ENCODE results near the gene MFAP3. TPM values are rescaled to one million over a fixed set of nuclear protein-coding genes. Genes with fewer than 3 reads are reported as not detected.

MFAP3 gene
- total and polyA plus RNA-seq, 7 donors: 8.2 to 45.5 (median 23.0) TPM

- H3K4me1 ChIP-seq: peaks cover 4% of the 10 kb centered on the region
- peaks cover 2 to 55% of the 10 kb centered on the region in 2 donors for H3K36me3 ChIP-seq (ENCODE audit: insufficient read depth in 1 of 2, low read depth in 1 of 2)
- 94 to 100% (median 97%) methylated on average over 3 of the region's 3 CpGs for WGBS, 3 donors
- TF ChIP-seq CTCF (IDR thresholded peaks at IDR 0.05): no peak
- no peaks in the 10 kb centered on the region for H3K9me3 ChIP-seq
- intact Hi-C loops (cut with DNase I): no loop called here
- no peaks in the 10 kb centered on the region for H3K27me3 ChIP-seq (ENCODE audit: insufficient read depth in 3 of 3, low read length in 2 of 3)
- ATAC-seq: no peak
- H3K4me3 ChIP-seq: no peak overlapping the region
- no peak overlapping the region for H3K27ac ChIP-seq
- DNase-seq: no peak
Observed at GRCh38 chr5:153999995-154000394, 38.8 kb upstream of the MFAP3 start.

- no peak for DNase-seq
- Histone ChIP-seq H3K27ac (no peak overlapping the region), H3K4me3 (no peak overlapping the region), H3K9me3 (no peaks in the 10 kb centered on the region), H3K36me3 (ENCODE audit: insufficient read depth in 1 of 2, low read depth in 1 of 2) (peaks cover 2 to 55% of the 10 kb centered on the region in 2 donors), H3K4me1 (peaks cover 4% of the 10 kb centered on the region), H3K27me3 (ENCODE audit: insufficient read depth in 3 of 3, low read length in 2 of 3) (no peaks in the 10 kb centered on the region)
- intact Hi-C loops (cut with DNase I): no loop called here
- no peak for TF ChIP-seq CTCF (IDR thresholded peaks at IDR 0.05)
- ATAC-seq: no peak
Observed at GRCh38 chr5:154000703-154001102, 38.1 kb upstream of the MFAP3 start.

DNA sequence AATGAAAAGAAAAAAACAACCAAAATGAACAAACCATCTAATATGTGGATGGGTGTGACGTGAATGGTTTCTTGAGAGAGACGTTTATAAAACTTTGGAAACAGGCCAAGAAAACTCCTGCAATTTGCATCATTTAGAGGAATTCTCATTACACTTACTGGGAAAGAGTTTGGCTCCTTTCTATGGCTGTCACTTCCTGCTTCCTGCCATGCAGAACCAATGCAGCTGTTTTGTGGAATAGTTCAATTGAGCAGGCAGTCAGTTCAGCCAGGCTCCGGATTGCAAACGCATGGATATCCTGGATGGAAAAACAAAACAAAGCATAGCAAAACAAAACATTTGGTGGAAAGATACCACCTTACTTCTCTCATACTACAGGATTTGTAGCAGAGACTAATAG is 36.7 kb upstream of the MFAP3 start:
- Histone ChIP-seq H3K36me3 (ENCODE audit: insufficient read depth in 1 of 2, low read depth in 1 of 2) (peaks cover 2 to 54% of the 10 kb centered on the region in 2 donors), H3K4me1 (peaks cover 4% of the 10 kb centered on the region), H3K27me3 (ENCODE audit: insufficient read depth in 3 of 3, low read length in 2 of 3) (no peaks in the 10 kb centered on the region), H3K4me3 (no peak overlapping the region), H3K27ac (peak overlapping the region; percentile 70), H3K9me3 (no peaks in the 10 kb centered on the region)
- intact Hi-C loops (cut with DNase I): no loop called here
- TF ChIP-seq CTCF (IDR thresholded peaks at IDR 0.05): no peak
- peak in 3 of 4 donors; percentile 23 to 54 (median 47) for ATAC-seq
- WGBS, 3 donors: 44 to 49% (median 47%) methylated on average over 4 of the region's 4 CpGs
- no peak for DNase-seq

DNA sequence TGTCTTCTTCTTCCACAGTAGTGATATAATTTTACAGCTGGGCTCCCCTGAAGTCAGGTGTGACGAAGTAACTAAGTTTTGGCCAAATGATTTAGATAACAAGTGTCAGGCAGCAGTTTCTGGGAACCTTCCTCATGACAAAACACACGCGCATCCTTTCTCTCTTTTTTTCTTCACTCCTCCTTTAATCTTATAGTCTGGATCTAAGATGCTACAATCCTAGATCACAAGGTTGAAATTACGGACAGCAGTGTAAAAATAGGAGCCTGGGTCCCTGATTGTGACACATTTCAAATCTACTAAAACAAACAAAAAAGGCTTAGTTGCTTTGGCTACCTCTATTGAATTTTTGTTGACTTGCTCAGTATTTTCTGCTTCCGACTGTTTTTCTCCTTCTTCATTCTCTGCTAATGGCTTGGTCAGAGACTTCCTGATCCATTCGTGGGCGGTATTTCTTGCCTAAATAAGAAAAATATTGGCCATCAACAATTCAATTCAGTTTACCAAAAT is 36.2 kb upstream of the MFAP3 start:
- Histone ChIP-seq H3K9me3 (no peaks in the 10 kb centered on the region), H3K27ac (peak overlapping the region; percentile 70), H3K4me3 (no peak overlapping the region), H3K27me3 (ENCODE audit: insufficient read depth in 3 of 3, low read length in 2 of 3) (no peaks in the 10 kb centered on the region), H3K36me3 (ENCODE audit: insufficient read depth in 1 of 2, low read depth in 1 of 2) (peaks cover 0 to 50% of the 10 kb centered on the region in 2 donors), H3K4me1 (peaks cover 4% of the 10 kb centered on the region)
- ATAC-seq (no peak), DNase-seq (no peak)
- intact Hi-C loops (cut with DNase I): no loop called here
- TF ChIP-seq CTCF (IDR thresholded peaks at IDR 0.05): no peak
- 69 to 74% (median 72%) methylated on average over 7 of the region's 7 CpGs for WGBS, 3 donors

DNA sequence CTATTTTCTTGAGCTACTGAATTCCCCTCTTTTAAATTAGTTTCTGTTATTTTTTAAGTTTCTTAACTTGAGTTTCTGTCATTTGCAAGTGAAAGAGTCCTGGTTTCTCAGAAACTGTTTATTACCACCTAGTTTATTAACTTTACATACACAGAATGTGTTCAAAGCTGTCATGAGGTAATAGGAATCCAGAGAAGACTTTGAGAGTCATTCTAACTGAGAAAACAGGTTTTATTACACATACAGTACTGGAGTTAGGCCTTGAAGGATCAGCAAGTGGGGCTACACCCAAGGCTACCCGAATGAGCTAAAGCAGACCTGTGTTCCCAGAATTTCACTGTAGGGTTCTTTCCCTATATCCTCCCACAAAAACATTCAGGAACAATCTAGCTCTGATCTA is 33.1 kb upstream of the MFAP3 start:
- DNase-seq: no peak
- no peak overlapping the region for H3K27ac ChIP-seq
- H3K36me3 ChIP-seq (ENCODE audit: insufficient read depth in 1 of 2, low read depth in 1 of 2): peaks cover 0 to 42% of the 10 kb centered on the region in 2 donors
- peaks cover 4% of the 10 kb centered on the region for H3K4me1 ChIP-seq
- H3K27me3 ChIP-seq (ENCODE audit: insufficient read depth in 3 of 3, low read length in 2 of 3): no peaks in the 10 kb centered on the region
- no peak for ATAC-seq
- H3K4me3 ChIP-seq: no peak overlapping the region
- no peaks in the 10 kb centered on the region for H3K9me3 ChIP-seq
- intact Hi-C loops (cut with DNase I): no loop called here
- 86 to 100% (median 94%) methylated on average over 1 of the region's 1 CpG for WGBS, 3 donors
- no peak for TF ChIP-seq CTCF (IDR thresholded peaks at IDR 0.05)
